IPS DF 6.9 (cell line): Measurements from ENCODE around the gene ACVR1.

Experiments
- DNase-seq: peaks from one replicate; pipeline ENCODE4 v3.0.0-alpha.2; 2013; ENCODE audit warnings: low read depth, low spot score
- H3K27ac ChIP-seq: one replicate; pipeline ENCODE4 v1.5.1; 2013; ENCODE audit warnings: low read length, control low read depth
- H3K27me3 ChIP-seq: 2 replicates; pipeline ENCODE4 v1.6.1; 2013; ENCODE audit warnings: mild to moderate bottlenecking, low read length; ENCODE audit not compliant: control insufficient read depth, insufficient read depth
- H3K36me3 ChIP-seq: 2 replicates; pipeline ENCODE4 v1.6.1; 2013; ENCODE audit warnings: low read length; ENCODE audit not compliant: control insufficient read depth, insufficient read depth
- H3K4me1 ChIP-seq: 2 replicates; pipeline ENCODE4 v1.6.1; 2013; ENCODE audit warnings: low read length; ENCODE audit not compliant: control insufficient read depth, insufficient read depth
- H3K4me3 ChIP-seq: 2 replicates; pipeline ENCODE4 v1.5.1; 2013; ENCODE audit warnings: mild to moderate bottlenecking, low read length
- H3K9me3 ChIP-seq: 2 replicates; pipeline ENCODE4 v1.6.1; 2013; ENCODE audit warnings: low read length, inconsistent platforms; ENCODE audit not compliant: control insufficient read depth, insufficient read depth
- WGBS: extraction: QIAGEN DNeasy Blood & Tissue Kit; methylation state at CpG from one replicate; pipeline ENCODE4 v1.1.7; 2013; ENCODE audit warnings: mixed read lengths, missing lambda C conversion rate; ENCODE audit not compliant: insufficient read length, insufficient coverage; 5-methylcytosine and 5-hydroxymethylcytosine counted together

ACVR1 gene

DNA sequence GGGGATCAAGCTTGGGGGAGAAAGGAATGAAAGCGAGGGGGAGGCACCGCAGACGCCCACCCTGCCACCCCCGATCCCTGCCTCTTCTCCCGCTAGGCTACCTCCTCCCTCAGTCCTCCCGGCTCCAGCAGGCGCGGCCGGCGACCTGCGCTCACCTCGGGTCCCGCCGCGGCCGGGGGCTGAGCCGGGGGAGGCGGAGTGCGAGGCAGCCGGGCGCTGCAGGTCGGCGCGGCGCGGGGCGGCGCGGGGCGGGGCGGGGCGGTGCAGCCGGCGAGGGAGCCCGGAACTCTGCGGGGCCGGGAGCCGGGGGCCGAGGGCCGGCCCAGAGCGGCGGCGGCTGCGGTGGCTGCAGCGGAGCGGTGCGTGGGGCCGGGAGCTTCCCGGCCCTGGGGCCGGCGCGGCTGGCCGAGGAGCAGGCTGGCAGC, 477 bp downstream of the ACVR1 start:
- DNase-seq = no peak
- no peaks in the 10 kb centered on the region for H3K27me3 ChIP-seq
- H3K4me3 ChIP-seq = peak overlapping the region; percentile 74
- no CpG with 5 or more reads among the region's 53 CpGs for WGBS
- H3K36me3 ChIP-seq = no peaks in the 10 kb centered on the region
- no peaks in the 10 kb centered on the region for H3K9me3 ChIP-seq
- no peaks in the 10 kb centered on the region; the same call in 1 of the 2 replicates for H3K4me1 ChIP-seq
- H3K27ac ChIP-seq = no peak overlapping the region

DNA sequence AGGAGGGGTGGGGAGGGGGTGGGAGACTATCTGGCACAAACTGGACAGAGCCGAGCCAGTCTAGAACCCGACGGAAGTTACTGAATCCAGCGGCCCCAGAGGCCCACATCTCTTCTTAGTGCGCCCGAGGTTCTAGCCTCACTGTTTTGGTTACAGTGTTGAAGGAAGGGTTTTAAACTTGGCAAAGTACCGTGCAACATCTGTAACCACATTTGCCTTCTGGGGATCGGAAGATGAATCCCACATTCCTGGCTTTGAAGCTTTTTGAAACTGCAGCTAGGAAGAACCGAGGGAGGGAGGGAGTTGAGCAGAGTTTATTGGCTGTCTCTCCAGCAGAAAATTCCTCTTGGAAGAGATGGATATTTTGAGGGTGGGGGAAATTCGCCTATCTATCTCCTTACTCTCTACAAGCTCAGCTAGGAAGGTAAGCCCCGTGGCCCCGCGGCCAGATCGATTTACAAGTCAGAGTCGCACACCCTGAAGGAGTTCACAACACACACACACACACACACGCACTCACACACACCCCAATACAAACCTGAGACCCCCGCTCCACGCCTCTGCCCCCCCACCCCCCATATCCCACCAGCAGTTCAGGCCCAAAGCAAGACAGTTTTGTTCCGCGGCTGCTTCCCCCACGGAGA, 1.0 kb downstream of the ACVR1 start:
- Histone ChIP-seq H3K9me3 (no peaks in the 10 kb centered on the region), H3K4me1 (no peaks in the 10 kb centered on the region; the same call in 1 of the 2 replicates), H3K36me3 (no peaks in the 10 kb centered on the region), H3K4me3 (peak overlapping the region; percentile 74), H3K27ac (no peak overlapping the region), H3K27me3 (no peaks in the 10 kb centered on the region)
- WGBS = no CpG with 5 or more reads among the region's 21 CpGs
- DNase-seq = no peak

DNA sequence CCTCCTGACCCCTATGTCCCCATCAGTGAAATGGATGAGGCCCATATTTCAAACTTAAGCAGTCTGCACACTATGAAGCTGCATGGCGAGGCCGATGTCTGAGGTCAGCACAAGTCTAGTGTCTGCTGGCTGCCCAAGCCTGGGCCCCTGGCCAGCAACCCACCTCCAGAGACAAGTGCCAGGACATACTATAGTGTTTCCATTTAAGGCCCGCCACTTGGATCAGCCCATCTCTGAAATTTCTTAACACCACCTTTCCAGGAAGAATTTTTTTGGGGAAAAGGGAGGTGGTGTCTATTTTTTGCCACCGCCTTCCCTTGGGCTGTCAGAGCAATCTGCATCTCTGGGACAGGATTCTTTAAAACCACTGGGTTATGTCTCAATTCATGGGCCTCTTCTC, 1.8 kb downstream of the ACVR1 start:
- Histone ChIP-seq H3K36me3 (no peaks in the 10 kb centered on the region), H3K4me3 (no peak overlapping the region; the same call in 1 of the 2 replicates), H3K9me3 (no peaks in the 10 kb centered on the region), H3K27me3 (no peaks in the 10 kb centered on the region), H3K27ac (no peak overlapping the region), H3K4me1 (no peaks in the 10 kb centered on the region; the same call in 1 of the 2 replicates)
- no CpG with 5 or more reads among the region's 4 CpGs for WGBS
- no peak for DNase-seq

DNA sequence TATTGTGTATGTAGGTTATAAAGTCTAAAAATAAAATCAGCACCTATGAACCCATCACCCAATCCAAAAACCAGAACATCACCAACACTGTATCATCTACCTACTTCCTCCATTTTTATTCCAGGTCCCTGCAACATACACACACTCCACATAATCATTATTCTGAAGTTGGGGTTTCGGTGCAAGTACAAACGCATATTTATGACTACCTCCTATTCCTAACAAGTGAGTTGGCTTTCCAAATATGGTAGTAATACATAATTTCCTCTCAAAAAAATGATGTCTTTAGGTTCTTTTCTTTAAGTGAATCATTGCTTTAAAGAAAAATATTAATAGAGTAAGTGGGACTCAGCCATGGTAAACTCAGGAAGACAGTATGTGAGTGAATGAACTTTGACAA, 3.3 kb downstream of the ACVR1 start:
- no peak for DNase-seq
- Histone ChIP-seq H3K9me3 (no peaks in the 10 kb centered on the region), H3K36me3 (no peaks in the 10 kb centered on the region), H3K4me1 (peaks cover 1% of the 10 kb centered on the region; the same call in 1 of the 2 replicates), H3K27ac (no peak overlapping the region), H3K27me3 (no peaks in the 10 kb centered on the region), H3K4me3 (no peak overlapping the region)
- WGBS = no CpG with 5 or more reads among the region's 2 CpGs

DNA sequence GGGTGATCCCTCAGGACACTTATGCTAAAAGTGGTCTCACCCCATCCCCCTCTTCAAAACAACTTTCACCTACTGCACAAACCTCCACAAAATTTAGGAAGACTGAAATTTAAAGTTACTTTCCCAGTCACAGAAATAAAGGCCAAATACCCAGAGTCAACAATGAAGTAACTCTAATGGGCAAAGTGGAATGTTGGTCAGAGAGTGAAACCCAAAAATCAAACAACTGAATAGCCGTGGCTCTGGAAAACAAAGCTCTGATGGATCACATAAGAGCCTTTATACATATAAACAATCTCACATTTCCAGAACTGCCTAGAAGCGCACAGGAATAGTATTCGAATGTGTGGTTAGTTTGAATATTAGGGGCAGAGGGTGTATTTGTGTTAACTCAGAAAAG, 4.7 kb downstream of the ACVR1 start:
- Histone ChIP-seq H3K4me3 (no peak overlapping the region), H3K9me3 (no peaks in the 10 kb centered on the region), H3K27me3 (no peaks in the 10 kb centered on the region), H3K4me1 (peaks cover 5% of the 10 kb centered on the region; the same call in 1 of the 2 replicates), H3K36me3 (no peaks in the 10 kb centered on the region), H3K27ac (no peak overlapping the region)
- no CpG with 5 or more reads among the region's 3 CpGs for WGBS
- DNase-seq = no peak

DNA sequence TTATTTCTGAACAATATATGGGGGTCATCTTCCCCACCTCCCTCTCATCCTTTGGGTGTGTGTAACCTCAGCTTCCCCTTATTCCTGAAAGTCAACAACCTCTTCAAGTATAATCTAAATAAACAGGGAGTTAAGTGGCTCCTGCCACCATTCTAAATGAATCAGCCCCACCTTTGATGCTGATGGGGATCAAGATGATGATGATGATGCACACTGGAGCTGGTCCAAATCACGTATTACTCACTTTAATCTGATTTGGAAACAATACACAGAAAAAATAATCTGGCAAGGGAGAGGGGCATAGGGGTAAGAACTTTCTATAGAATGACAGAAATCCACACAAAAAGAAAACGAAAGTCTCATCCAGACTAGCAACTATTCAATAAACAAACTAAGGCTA, 7.1 kb downstream of the ACVR1 start:
- WGBS = no CpG with 5 or more reads among the region's 2 CpGs
- Histone ChIP-seq H3K27ac (no peak overlapping the region), H3K4me1 (peaks cover 5% of the 10 kb centered on the region; the same call in 1 of the 2 replicates), H3K36me3 (no peaks in the 10 kb centered on the region), H3K27me3 (no peaks in the 10 kb centered on the region), H3K4me3 (no peak overlapping the region), H3K9me3 (no peaks in the 10 kb centered on the region)
- no peak for DNase-seq

DNA sequence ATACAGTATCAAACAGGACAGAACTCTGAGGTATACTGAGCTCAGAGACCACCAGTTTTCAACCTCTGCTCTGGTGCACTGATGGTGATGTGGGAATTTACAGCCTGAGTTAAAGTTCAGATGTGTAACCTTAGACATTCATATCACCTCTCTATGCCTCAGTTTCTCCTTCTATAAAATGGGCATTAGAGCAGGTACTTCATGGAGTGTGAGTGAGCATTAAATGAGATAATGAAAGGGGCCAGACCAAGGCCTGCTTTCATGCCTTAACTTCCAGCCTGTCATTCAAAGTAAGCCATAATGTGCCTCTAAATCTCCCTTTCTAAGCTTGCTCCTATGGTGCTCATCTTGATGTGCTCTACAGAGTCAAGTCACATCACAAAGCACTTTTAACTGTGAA, 8.4 kb downstream of the ACVR1 start:
- no peak overlapping the region for H3K4me3 ChIP-seq
- no peak overlapping the region for H3K27ac ChIP-seq
- no peaks in the 10 kb centered on the region for H3K36me3 ChIP-seq
- H3K27me3 ChIP-seq = no peaks in the 10 kb centered on the region
- no peak for DNase-seq
- no peaks in the 10 kb centered on the region for H3K9me3 ChIP-seq
- peaks cover 5% of the 10 kb centered on the region; the same call in 1 of the 2 replicates for H3K4me1 ChIP-seq

DNA sequence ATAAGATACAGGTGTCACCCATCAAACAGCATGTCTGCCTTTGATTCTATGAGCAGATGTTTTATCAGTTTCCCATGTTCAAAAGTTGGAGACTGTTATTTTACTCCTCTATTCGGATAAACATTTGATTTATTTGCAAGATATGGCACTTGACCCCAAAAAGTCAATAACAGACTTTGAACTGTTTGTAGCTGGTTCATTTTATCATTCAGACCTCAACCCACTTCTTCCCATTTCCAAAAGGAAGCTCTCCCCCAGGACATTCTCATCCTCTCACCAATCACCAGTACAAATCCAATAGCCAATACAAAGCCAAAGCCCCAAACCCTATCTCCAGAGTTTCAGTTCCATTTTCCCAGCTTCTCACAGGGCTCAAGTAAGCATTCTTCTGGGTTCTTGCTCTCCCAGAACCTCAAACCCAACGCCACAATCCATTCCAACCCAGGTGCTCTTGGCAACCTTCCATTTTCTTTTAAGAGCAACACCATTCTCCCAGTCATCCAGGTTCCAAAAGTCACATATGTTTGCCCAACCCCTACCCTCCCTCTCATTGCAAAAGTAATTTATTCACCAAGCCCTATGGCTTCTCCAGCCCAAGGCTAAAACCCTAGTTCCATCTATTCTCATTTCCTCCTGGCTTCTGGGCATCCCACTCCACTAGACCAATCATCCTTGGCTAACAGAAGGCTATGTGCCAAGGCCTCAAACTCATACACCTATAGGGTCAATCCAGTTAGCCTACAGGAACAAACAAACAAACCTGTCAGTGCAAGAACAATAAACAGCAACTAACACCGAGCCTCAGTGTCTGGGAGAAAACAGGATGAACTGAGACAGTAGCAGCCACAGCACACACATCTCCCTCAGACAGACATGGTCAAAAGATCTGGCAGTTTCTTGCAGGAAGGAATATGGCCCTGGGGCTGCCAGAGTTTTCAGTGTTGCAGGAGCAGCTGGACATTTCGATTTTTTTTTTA, 9.2 kb downstream of the ACVR1 start:
- Histone ChIP-seq H3K4me1 (peaks cover 5% of the 10 kb centered on the region; the same call in 1 of the 2 replicates), H3K36me3 (no peaks in the 10 kb centered on the region), H3K27me3 (no peaks in the 10 kb centered on the region), H3K9me3 (no peaks in the 10 kb centered on the region), H3K27ac (no peak overlapping the region), H3K4me3 (no peak overlapping the region)
- WGBS = no CpG with 5 or more reads among the region's 4 CpGs
- DNase-seq = no peak

DNA sequence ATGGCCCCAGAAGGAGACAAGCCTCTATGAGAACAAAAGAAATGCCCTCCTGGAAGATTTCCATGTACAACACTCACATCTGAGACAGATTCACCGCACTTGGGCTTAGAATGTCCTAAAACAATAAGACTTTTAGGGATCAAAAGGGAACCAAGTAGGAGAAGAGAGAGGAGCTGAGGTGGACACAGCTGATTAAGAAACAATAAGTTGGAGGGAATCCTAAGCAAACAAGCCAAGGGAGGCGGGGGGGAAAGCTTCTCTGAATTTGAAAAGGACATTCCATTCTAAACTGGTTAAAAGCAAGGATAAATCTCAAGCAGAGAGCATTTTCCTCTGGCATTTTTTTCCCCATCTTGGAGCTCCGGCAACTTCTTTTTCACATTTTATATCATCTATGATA, 9.9 kb downstream of the ACVR1 start:
- no peak for DNase-seq
- WGBS = no CpG with 5 or more reads among the region's 3 CpGs
- peaks cover 5% of the 10 kb centered on the region; the same call in 1 of the 2 replicates for H3K4me1 ChIP-seq
- no peak overlapping the region for H3K4me3 ChIP-seq
- no peaks in the 10 kb centered on the region for H3K9me3 ChIP-seq
- no peaks in the 10 kb centered on the region for H3K27me3 ChIP-seq
- H3K27ac ChIP-seq = no peak overlapping the region
- H3K36me3 ChIP-seq = no peaks in the 10 kb centered on the region

DNA sequence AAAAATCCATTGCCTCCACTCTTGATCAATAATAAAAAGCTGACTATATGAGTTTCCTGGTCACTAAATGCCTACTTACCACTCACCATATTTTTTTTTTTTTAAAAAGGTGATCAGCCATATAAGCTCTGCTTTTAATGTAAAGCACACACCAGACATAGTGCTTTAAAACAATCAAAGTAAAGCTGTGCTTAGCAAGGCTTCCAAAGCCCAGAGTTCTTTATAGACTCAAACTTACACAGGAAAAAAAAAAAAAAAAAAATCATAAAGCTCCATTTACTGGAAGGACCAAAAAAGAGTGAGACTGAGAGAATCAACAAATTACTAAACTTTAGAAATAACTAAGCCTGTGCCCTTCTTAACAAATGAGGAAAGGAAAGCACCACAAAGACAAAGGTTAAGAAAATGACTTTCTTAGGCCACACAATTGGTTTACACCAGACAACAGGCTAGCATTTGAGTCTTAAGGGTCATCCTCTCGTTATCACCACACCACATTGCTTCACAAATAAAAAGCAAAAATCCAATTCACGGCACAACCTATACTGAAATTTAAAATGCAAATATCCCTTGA, 11.2 kb downstream of the ACVR1 start:
- Histone ChIP-seq H3K27ac (no peak overlapping the region), H3K4me3 (no peak overlapping the region), H3K4me1 (peaks cover 5% of the 10 kb centered on the region; the same call in 1 of the 2 replicates), H3K36me3 (no peaks in the 10 kb centered on the region), H3K27me3 (no peaks in the 10 kb centered on the region), H3K9me3 (no peaks in the 10 kb centered on the region)
- no CpG with 5 or more reads among the region's 2 CpGs for WGBS
- no peak for DNase-seq
